Osteoblast (primary cell): ENCODE results near the gene MC5R. TPM values are rescaled to one million over a fixed set of nuclear protein-coding genes. Genes with fewer than 3 reads are reported as not detected.

Source experiments
- DNase-seq: peaks from one replicate; pipeline ENCODE4 v3.0.0; 2011; ENCODE audit warnings: low spot score, mixed read lengths; ENCODE audit not compliant: insufficient read length; ENCODE audit errors: missing footprints
- H2AFZ ChIP-seq: 2 replicates; pipeline ENCODE4 v1.6.0; 2011; ENCODE audit warnings: mild to moderate bottlenecking, low read length
- H3K27ac ChIP-seq: 2 replicates; pipeline ENCODE4 v1.5.1; 2011; ENCODE audit warnings: mild to moderate bottlenecking, low read depth, low read length, moderate library complexity
- H3K27me3 ChIP-seq: 2 replicates; pipeline ENCODE4 v1.6.0; 2012; ENCODE audit warnings: mild to moderate bottlenecking, control low read depth, inconsistent platforms, low read length, moderate library complexity; ENCODE audit not compliant: insufficient read depth
- H3K36me3 ChIP-seq: 2 replicates; pipeline ENCODE4 v1.5.1; 2011; ENCODE audit warnings: mild to moderate bottlenecking, low read length, control low read depth, moderate library complexity; ENCODE audit not compliant: insufficient read depth
- H3K4me1 ChIP-seq: 2 replicates; pipeline ENCODE4 v1.5.1; 2011; ENCODE audit warnings: mild to moderate bottlenecking, low read length, control low read depth, moderate library complexity; ENCODE audit not compliant: insufficient read depth
- H3K4me2 ChIP-seq: 2 replicates; pipeline ENCODE4 v1.6.0; 2011; ENCODE audit warnings: mild to moderate bottlenecking, low read length; ENCODE audit not compliant: insufficient read depth
- H3K4me3 ChIP-seq: fragments of 200-600 bp; sonication (generic); 3 replicates; pipeline ENCODE4 v1.5.1; 2012; ENCODE audit warnings: mild to moderate bottlenecking, low read length, inconsistent platforms; ENCODE audit not compliant: insufficient read depth
- H3K79me2 ChIP-seq: 2 replicates; pipeline ENCODE4 v1.6.0; 2012; ENCODE audit warnings: mild to moderate bottlenecking, low read length, control low read depth, inconsistent platforms; ENCODE audit not compliant: insufficient read depth
- H3K9me3 ChIP-seq: 2 replicates; pipeline ENCODE4 v1.5.1; 2011; ENCODE audit warnings: low read depth, low read length, control low read depth
- H4K20me1 ChIP-seq: 2 replicates; pipeline ENCODE4 v1.6.0; 2012; ENCODE audit warnings: mild to moderate bottlenecking, low read length, control low read depth; ENCODE audit not compliant: insufficient read depth
- total RNA-seq: library from RNA; depleted of rRNA; stranded (reverse); fragments of >200 nt; gene quantifications from 2 replicates; pipeline ENCODE4 v1.2.3, GENCODE V29; 2012
- TF ChIP-seq, protein P1 (sequence below): IDR thresholded peaks from 2 replicates; pipeline ENCODE4 v1.5.1; 2011; ENCODE audit warnings: mild to moderate bottlenecking, low read depth, low read length, moderate library complexity; ENCODE audit errors: extremely low read depth

MC5R gene
- 0.36 and 0.59 TPM in 2 replicates for total RNA-seq

DNA sequence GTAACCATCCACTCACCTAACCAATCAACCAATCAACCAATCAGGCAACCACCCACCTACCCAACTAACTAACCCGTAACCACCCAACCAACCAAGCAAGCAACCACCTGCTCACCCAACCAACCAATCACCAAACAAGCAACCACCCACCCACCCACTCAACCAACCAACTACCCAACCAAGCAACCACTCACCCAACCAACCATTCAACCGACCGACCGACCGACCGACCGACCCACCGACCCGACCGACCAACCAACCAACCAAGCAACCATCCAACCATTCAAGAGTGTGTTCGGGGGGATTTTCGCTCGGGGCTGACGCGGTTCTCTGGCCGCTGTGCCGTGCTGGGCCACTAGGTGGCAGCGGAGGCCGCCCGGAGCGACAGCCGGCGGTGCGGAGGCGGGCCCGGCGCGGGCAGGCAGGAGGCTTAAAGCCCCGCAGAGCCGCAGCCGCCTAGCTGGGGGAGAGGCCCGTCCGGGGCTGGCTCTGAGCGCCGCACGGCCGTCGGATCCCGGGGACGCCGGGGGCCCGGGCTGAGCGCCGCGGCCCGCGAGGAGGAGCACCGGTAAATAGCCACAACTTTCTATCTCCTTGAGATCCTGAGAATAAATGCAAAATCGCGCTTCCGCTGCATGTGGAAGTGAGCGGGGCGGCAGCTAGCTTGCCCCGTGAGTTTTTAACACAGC, at the start of gene MC5R:
Gene MC5R (plus strand): TSS at position 443 of the 689 bp plus-strand sequence. CDS start 1,617 bp downstream, outside the sequence.
- peak within 1 kb of the TSS; percentile 74 for H3K4me3 ChIP-seq
- H3K9me3 ChIP-seq: no peaks in the 10 kb centered on the region
- H3K4me1 ChIP-seq: peaks cover 5% of the 10 kb centered on the region
- H2AFZ ChIP-seq: peak within 1 kb of the TSS; percentile 65
- no peak within 1 kb of the TSS for H3K27ac ChIP-seq
- no peaks in the 10 kb centered on the region for H4K20me1 ChIP-seq
- H3K4me2 ChIP-seq: peak within 1 kb of the TSS; percentile 86
- H3K36me3 ChIP-seq: no peaks in the 10 kb centered on the region
- peak; percentile 98 for DNase-seq
- H3K27me3 ChIP-seq: peaks cover 13% of the 10 kb centered on the region
- TF ChIP-seq, protein P1, sequence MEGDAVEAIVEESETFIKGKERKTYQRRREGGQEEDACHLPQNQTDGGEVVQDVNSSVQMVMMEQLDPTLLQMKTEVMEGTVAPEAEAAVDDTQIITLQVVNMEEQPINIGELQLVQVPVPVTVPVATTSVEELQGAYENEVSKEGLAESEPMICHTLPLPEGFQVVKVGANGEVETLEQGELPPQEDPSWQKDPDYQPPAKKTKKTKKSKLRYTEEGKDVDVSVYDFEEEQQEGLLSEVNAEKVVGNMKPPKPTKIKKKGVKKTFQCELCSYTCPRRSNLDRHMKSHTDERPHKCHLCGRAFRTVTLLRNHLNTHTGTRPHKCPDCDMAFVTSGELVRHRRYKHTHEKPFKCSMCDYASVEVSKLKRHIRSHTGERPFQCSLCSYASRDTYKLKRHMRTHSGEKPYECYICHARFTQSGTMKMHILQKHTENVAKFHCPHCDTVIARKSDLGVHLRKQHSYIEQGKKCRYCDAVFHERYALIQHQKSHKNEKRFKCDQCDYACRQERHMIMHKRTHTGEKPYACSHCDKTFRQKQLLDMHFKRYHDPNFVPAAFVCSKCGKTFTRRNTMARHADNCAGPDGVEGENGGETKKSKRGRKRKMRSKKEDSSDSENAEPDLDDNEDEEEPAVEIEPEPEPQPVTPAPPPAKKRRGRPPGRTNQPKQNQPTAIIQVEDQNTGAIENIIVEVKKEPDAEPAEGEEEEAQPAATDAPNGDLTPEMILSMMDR: peak; percentile 66
- no peaks in the 10 kb centered on the region for H3K79me2 ChIP-seq

DNA sequence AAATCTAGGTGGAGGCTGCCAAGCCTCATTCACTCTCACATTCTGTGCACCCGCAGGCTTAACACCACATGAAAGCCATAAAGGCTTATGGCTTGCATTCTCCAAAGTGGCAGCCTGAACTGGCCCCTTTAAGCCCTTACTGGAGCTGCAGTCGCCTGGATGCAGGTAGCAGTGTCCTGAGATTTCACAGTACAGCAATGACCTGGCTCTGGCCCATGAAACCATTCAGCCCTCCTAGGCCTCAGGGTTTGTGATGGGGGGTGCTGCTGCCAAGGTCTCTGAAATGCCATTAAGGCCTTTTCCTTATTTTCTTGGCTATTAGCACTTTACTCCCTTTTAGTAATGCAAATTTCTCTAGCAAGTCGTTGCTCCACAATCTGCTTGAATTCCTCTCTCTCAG, 48.9 kb upstream of the MC5R start:
- no peaks in the 10 kb centered on the region for H4K20me1 ChIP-seq
- H3K27me3 ChIP-seq: no peaks in the 10 kb centered on the region
- H3K36me3 ChIP-seq: no peaks in the 10 kb centered on the region
- H3K4me1 ChIP-seq: no peaks in the 10 kb centered on the region
- no peaks in the 10 kb centered on the region for H3K9me3 ChIP-seq
- H3K79me2 ChIP-seq: no peaks in the 10 kb centered on the region
- no peak overlapping the region for H3K27ac ChIP-seq
- TF ChIP-seq, protein P1: no peak
- no peak overlapping the region for H3K4me2 ChIP-seq
- DNase-seq: peak; percentile 19
- no peak overlapping the region for H2AFZ ChIP-seq
- no peak overlapping the region for H3K4me3 ChIP-seq

DNA sequence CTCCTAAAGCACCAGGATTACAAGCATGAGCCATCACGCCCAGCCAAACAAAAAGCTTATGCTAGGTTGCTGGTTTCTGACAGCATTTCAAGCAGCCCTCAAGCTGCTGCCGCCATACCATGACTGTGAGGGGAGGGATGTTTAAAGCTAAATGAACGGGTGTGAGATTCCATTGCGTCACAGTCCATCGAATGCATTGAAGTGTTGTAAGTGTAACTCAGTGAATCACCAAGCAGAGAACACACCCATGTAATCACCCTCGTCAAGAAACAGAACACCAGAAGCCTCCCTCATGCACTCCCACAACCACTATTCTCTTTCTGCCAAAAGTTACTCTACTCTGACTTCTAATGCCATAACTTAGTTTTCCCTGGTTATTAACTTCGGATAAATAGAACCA, 32.8 kb upstream of the MC5R start:
- H3K4me1 ChIP-seq: no peaks in the 10 kb centered on the region
- no peak overlapping the region for H3K4me2 ChIP-seq
- no peaks in the 10 kb centered on the region for H3K79me2 ChIP-seq
- no peaks in the 10 kb centered on the region for H4K20me1 ChIP-seq
- H2AFZ ChIP-seq: no peak overlapping the region
- H3K27me3 ChIP-seq: no peaks in the 10 kb centered on the region
- TF ChIP-seq, protein P1: no peak
- peak; percentile 64 for DNase-seq
- H3K27ac ChIP-seq: no peak overlapping the region
- no peaks in the 10 kb centered on the region for H3K36me3 ChIP-seq
- H3K9me3 ChIP-seq: no peaks in the 10 kb centered on the region
- no peak overlapping the region for H3K4me3 ChIP-seq

DNA sequence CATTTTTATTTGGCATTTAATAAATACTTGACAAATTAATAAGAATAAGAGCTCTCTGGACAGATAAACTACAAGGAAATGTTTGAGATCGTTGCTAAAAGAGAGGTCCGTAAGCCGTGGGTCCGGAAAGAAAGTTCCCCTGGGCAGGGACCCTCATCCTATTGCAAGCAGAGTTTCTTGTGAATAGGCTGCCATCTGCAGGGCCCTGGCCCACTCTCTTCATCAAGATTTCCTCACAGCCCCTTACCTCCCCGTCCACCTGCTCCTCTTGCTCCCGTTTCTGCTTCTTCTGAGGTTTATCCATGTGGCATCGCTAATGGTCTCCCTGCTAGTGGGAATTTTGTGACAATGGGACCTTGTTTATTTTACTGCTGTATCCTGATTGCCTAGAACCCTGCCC, 30.1 kb upstream of the MC5R start:
- Histone ChIP-seq H3K4me3 (no peak overlapping the region), H3K36me3 (no peaks in the 10 kb centered on the region), H3K4me2 (no peak overlapping the region), H3K4me1 (no peaks in the 10 kb centered on the region), H4K20me1 (no peaks in the 10 kb centered on the region), H3K9me3 (no peaks in the 10 kb centered on the region), H3K27ac (no peak overlapping the region), H3K79me2 (no peaks in the 10 kb centered on the region), H2AFZ (no peak overlapping the region), H3K27me3 (no peaks in the 10 kb centered on the region)
- TF ChIP-seq, protein P1: no peak
- no peak for DNase-seq
